Liver (tissue), 9 donors: ENCODE data around the gene KHNYN. TPM values are rescaled to one million over a fixed set of nuclear protein-coding genes. Genes with fewer than 3 reads are reported as not detected.

Experiments
- DNase-seq: peaks from one replicate; pipeline ENCODE4 v3.0.0-alpha.2; 2017; ENCODE audit warnings: low spot score
- H3K27ac ChIP-seq, 2 donors: one replicate each; pipeline ENCODE4 v1.7.0; 2013; ENCODE audit warnings: inconsistent platforms in 2 of 2, low read length in 2 of 2, control low read depth in 1 of 2, low read depth in 1 of 2, mild to moderate bottlenecking in 1 of 2
- H3K27me3 ChIP-seq, 4 donors: one replicate each; pipeline versions ENCODE4 v1.6.1 to v1.7.0; 2013; ENCODE audit warnings: low read length in 3 of 4, inconsistent platforms in 1 of 4, mild to moderate bottlenecking in 1 of 4, moderate library complexity in 1 of 4; ENCODE audit not compliant: control insufficient read depth in 4 of 4, insufficient read depth in 4 of 4
- H3K36me3 ChIP-seq, 4 donors: one replicate each; pipeline versions ENCODE4 v1.6.1 to v1.7.0; 2013; ENCODE audit warnings: low read length in 3 of 4, mild to moderate bottlenecking in 3 of 4, low read depth in 1 of 4, moderate library complexity in 1 of 4; ENCODE audit not compliant: control insufficient read depth in 4 of 4, insufficient read depth in 3 of 4
- H3K4me1 ChIP-seq, 4 donors: one replicate each; pipeline versions ENCODE4 v1.6.1 to v1.7.0; 2013; ENCODE audit warnings: low read length in 3 of 4, mild to moderate bottlenecking in 3 of 4, moderate library complexity in 1 of 4; ENCODE audit not compliant: control insufficient read depth in 4 of 4, insufficient read depth in 4 of 4
- H3K4me3 ChIP-seq, 3 donors: one replicate each; pipeline versions ENCODE4 v1.6.1 to v1.7.0; 2013; ENCODE audit warnings: low read length in 3 of 3, control low read depth in 1 of 3, low read depth in 1 of 3, mild to moderate bottlenecking in 1 of 3
- H3K9ac ChIP-seq, 2 donors: one replicate each; pipeline ENCODE4 v1.7.0; 2013; ENCODE audit warnings: low read length in 2 of 2, mild to moderate bottlenecking in 2 of 2, moderate library complexity in 2 of 2, control low read depth in 1 of 2, low read depth in 1 of 2
- H3K9me3 ChIP-seq, 4 donors: one replicate each; pipeline versions ENCODE4 v1.6.1 to v1.7.0; 2013; ENCODE audit warnings: low read length in 3 of 4; ENCODE audit not compliant: control insufficient read depth in 4 of 4
- ATF3 ChIP-seq: IDR thresholded peaks from 2 replicates; pipeline ENCODE4 v1.6.1; 2016; ENCODE audit warnings: antibody characterized with exemption
- CTCF ChIP-seq: fragments of 150-350 bp; IDR thresholded peaks from 2 replicates; pipeline ENCODE4 v1.5.1; 2017; ENCODE audit warnings: improper control_type of control experiment, low read depth, low read length; ENCODE audit not compliant: missing input control
- EGR1 ChIP-seq, 2 donors: IDR thresholded peaks; 2 replicates each; pipeline ENCODE4 v1.6.1; 2016 to 2018; ENCODE audit warnings: antibody characterized with exemption in 2 of 2, low read depth in 2 of 2
- FOXA1 ChIP-seq: IDR thresholded peaks from 2 replicates; pipeline ENCODE4 v1.6.1; 2016; ENCODE audit warnings: antibody characterized with exemption
- FOXA2 ChIP-seq: IDR thresholded peaks from 2 replicates; pipeline ENCODE4 v1.6.1; 2016; ENCODE audit warnings: antibody characterized with exemption
- GABPA ChIP-seq, 2 donors: IDR thresholded peaks in 1 of 2; conservative IDR thresholded peaks in 1 of 2; 2 replicates each; pipeline ENCODE4 v1.6.1; 2016; ENCODE audit warnings: antibody characterized with exemption in 2 of 2, mild to moderate bottlenecking in 1 of 2, moderate library complexity in 1 of 2
- HNF4A ChIP-seq, 2 donors: conservative IDR thresholded peaks; 2 replicates each; pipeline ENCODE4 v1.6.1; 2016; ENCODE audit warnings: antibody characterized with exemption in 2 of 2, mild to moderate bottlenecking in 2 of 2
- HNF4G ChIP-seq: IDR thresholded peaks from 2 replicates; pipeline ENCODE4 v1.6.1; 2016; ENCODE audit warnings: antibody characterized with exemption
- MAX ChIP-seq: IDR thresholded peaks from 2 replicates; pipeline ENCODE4 v1.6.1; 2016; ENCODE audit warnings: antibody characterized with exemption
- NR2F2 ChIP-seq: IDR thresholded peaks from 2 replicates; pipeline ENCODE4 v1.6.1; 2016; ENCODE audit warnings: antibody characterized with exemption
- RAD21 ChIP-seq, 2 donors: IDR thresholded peaks; 2 replicates each; pipeline ENCODE4 v1.6.1; 2016; ENCODE audit warnings: antibody characterized with exemption in 2 of 2, mild to moderate bottlenecking in 2 of 2
- REST ChIP-seq: IDR thresholded peaks from 2 replicates; pipeline ENCODE4 v1.6.1; 2016; ENCODE audit warnings: antibody characterized with exemption, mild to moderate bottlenecking
- SP1 ChIP-seq: IDR thresholded peaks from 2 replicates; pipeline ENCODE4 v1.6.1; 2018; ENCODE audit warnings: antibody characterized with exemption, mild to moderate bottlenecking
- TAF1 ChIP-seq: conservative IDR thresholded peaks from 2 replicates; pipeline ENCODE4 v1.6.1; 2016; ENCODE audit warnings: antibody characterized with exemption, mild to moderate bottlenecking
- YY1 ChIP-seq: IDR thresholded peaks from 2 replicates; pipeline ENCODE4 v1.6.1; 2016; ENCODE audit warnings: antibody characterized with exemption, mild to moderate bottlenecking
- ZBTB33 ChIP-seq: IDR thresholded peaks from 2 replicates; pipeline ENCODE4 v1.6.1; 2016; ENCODE audit warnings: antibody characterized with exemption
- WGBS: extraction: QIAGEN DNeasy Blood & Tissue Kit; methylation state at CpG from one replicate; pipeline ENCODE4 v1.1.7; 2013; 5-methylcytosine and 5-hydroxymethylcytosine counted together
- polyA plus RNA-seq, 2 donors: library from polyadenylated mRNA; stranded (reverse) in 1 of 2; unstranded in 1 of 2; fragments of 200-250 nt in 1 of 2; fragments of >200 nt in 1 of 2; fragmentation: Nextera tagmentation in 1 of 2; extraction: Ambion mirVana in 1 of 2; gene quantifications; one replicate each; pipeline versions ENCODE4 v1.2.1 to v1.2.3, GENCODE V29; 2013 to 2015
- total RNA-seq, 2 donors: library from RNA; depleted of rRNA; stranded (reverse); fragments of >200 nt; gene quantifications; one replicate each; pipeline ENCODE4 v1.2.3, GENCODE V29; 2014
- donor health status: healthy.
- donor health status: healthy.
- donor health status: healthy.
- donor health status: healthy.
- donor health status: healthy.

The KHNYN gene
- total and polyA plus RNA-seq, 4 donors: 3.0 to 40.3 (median 24.6) TPM

GRCh38 chr14:24440606-24441399, 11.0 kb downstream of the KHNYN start:
- 90% methylated on average over 8 of the region's 8 CpGs for WGBS
- Histone ChIP-seq H3K4me1 (peaks cover 5 to 56% (median 33%) of the 10 kb centered on the region in 4 donors), H3K9ac (no peak overlapping the region), H3K4me3 (no peak overlapping the region), H3K36me3 (peaks cover 8 to 37% (median 30%) of the 10 kb centered on the region in 4 donors), H3K27ac (no peak overlapping the region), H3K9me3 (no peaks in the 10 kb centered on the region), H3K27me3 (no peaks in the 10 kb centered on the region)
- no peak for TF ChIP-seq CTCF
- no peak for DNase-seq

GRCh38 chr14:24441485-24441884, 11.7 kb downstream of the KHNYN start:
- H3K27ac ChIP-seq: peak overlapping the region; percentile 98 to 100
- H3K9ac ChIP-seq: peak overlapping the region in 1 of 2 donors; percentile 1
- peak overlapping the region in 1 of 3 donors; percentile 45 for H3K4me3 ChIP-seq
- no peaks in the 10 kb centered on the region for H3K27me3 ChIP-seq
- TF ChIP-seq HNF4G: no peak
- no peak for TF ChIP-seq GABPA (IDR thresholded peaks at IDR 0.05 in 1 of 2, conservative IDR thresholded peaks at IDR 0.05 in 1 of 2)
- TF ChIP-seq ATF3: no peak
- no peak for TF ChIP-seq YY1
- no peak for TF ChIP-seq RAD21 (IDR thresholded peaks at IDR 0.05)
- no peak for TF ChIP-seq MAX
- TF ChIP-seq TAF1: no peak
- TF ChIP-seq EGR1 (IDR thresholded peaks at IDR 0.05; ENCODE audit: low read depth in 2 of 2): no peak
- no peak for TF ChIP-seq FOXA1
- no peak for TF ChIP-seq SP1
- 52% methylated on average over 5 of the region's 5 CpGs for WGBS
- H3K36me3 ChIP-seq: peaks cover 4 to 33% (median 25%) of the 10 kb centered on the region in 4 donors
- H3K4me1 ChIP-seq: peaks cover 5 to 52% (median 31%) of the 10 kb centered on the region in 4 donors
- no peaks in the 10 kb centered on the region for H3K9me3 ChIP-seq
- DNase-seq: no peak

- no peak for TF ChIP-seq FOXA1
- TF ChIP-seq ZBTB33: no peak
- no peak for TF ChIP-seq HNF4A (conservative IDR thresholded peaks at IDR 0.05)
- TF ChIP-seq RAD21 (IDR thresholded peaks at IDR 0.05): no peak
- no peak for TF ChIP-seq NR2F2
- TF ChIP-seq MAX: no peak
- TF ChIP-seq REST: no peak
- no peak for TF ChIP-seq ATF3
- TF ChIP-seq FOXA2: no peak
- no peak for TF ChIP-seq HNF4G
- WGBS: 3% methylated on average over 12 of the region's 12 CpGs
- Histone ChIP-seq H3K36me3 (peaks cover 4 to 32% (median 24%) of the 10 kb centered on the region in 4 donors), H3K9me3 (no peaks in the 10 kb centered on the region), H3K9ac (peak overlapping the region; percentile 1 to 51), H3K4me3 (peak overlapping the region; percentile 45 to 78 (median 76)), H3K27ac (peak overlapping the region; percentile 98 to 100), H3K4me1 (peaks cover 5 to 48% (median 29%) of the 10 kb centered on the region in 4 donors), H3K27me3 (no peaks in the 10 kb centered on the region)
- DNase-seq: no peak
Observed at GRCh38 chr14:24441904-24442239, 12.1 kb downstream of the KHNYN start.
